GM10266 (cell line): Measurements from ENCODE around the gene GON7.
"Not testable (repeated sequence)": the region's sequence is repeated elsewhere in the genome, so short reads cannot be mapped to it uniquely, and the experiment has no call there.

Experiments used
- DNase-seq: peaks from one replicate; pipeline ENCODE4 v3.0.0; 2012; ENCODE audit errors: extremely low spot score
- CTCF ChIP-seq: IDR thresholded peaks from 2 replicates; pipeline ENCODE4 v1.5.1; 2012; ENCODE audit warnings: mild to moderate bottlenecking, low read depth; ENCODE audit not compliant: control insufficient read depth, insufficient read depth; ENCODE audit errors: missing control alignments

The GON7 gene

GRCh38 chr14:93234798-93235197, 27.9 kb upstream of the GON7 start:
- DNase-seq, result no peak

GRCh38 chr14:93233078-93233477, 26.2 kb upstream of the GON7 start:
- not testable (repeated sequence) for DNase-seq

More at GRCh38 chr14:93234798-93235197, 27.9 kb upstream of the GON7 start:
- TF ChIP-seq CTCF, result no peak

GRCh38 chr14:93232159-93232558, 25.3 kb upstream of the GON7 start:
- no peak for TF ChIP-seq CTCF
- DNase-seq, result no peak

GRCh38 chr14:93231129-93231979, 24.5 kb upstream of the GON7 start:
- no peak for DNase-seq
- TF ChIP-seq CTCF, result no peak

GRCh38 chr14:93230539-93230938, 23.7 kb upstream of the GON7 start:
- no peak for DNase-seq
- TF ChIP-seq CTCF, result no peak

- TF ChIP-seq CTCF, result no peak
- DNase-seq, result no peak
Measured at GRCh38 chr14:93228550-93228949, 21.7 kb upstream of the GON7 start.

- no peak for DNase-seq
- no peak for TF ChIP-seq CTCF
Measured at GRCh38 chr14:93223565-93223964, 16.7 kb upstream of the GON7 start.

- no peak for DNase-seq
- TF ChIP-seq CTCF, result no peak
Measured at GRCh38 chr14:93220509-93220908, 13.6 kb upstream of the GON7 start.
